NCI-H2227 (cell line): ENCODE measurements around the gene ARHGAP15.

Experiments
- DNase-seq: peaks from one replicate; lab custom pipeline; 2025; ENCODE audit not compliant: unreplicated experiment; lab: John Stamatoyannopoulos, UW

ARHGAP15 gene

DNA sequence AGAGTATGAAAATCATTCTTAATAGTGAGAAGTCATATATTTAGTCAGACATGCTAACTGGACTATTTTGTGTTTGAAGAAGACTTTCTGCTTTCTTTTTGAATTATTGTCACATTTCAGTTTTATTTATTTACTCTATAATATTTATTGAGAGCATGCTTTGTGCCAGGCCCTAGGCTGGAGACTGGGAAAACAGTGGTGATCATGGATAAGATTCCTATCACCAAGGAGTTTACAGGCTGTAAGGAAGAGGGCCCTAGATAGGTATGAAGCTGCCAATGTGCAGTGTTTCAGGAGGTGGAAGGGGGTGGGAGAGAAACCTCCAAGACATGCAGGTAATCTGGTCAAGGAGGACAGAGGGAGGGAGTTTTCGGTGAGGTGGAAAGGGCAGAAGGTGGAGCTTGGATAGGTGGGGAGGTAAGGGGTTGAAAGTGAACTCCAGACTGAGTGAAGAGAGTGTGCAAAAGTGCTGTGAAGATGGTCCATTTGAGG is 207.5 kb downstream of the ARHGAP15 start:
- DNase-seq: no peak

GRCh38 chr2:143341478-143341877 is 212.3 kb downstream of the ARHGAP15 start:
- no peak for DNase-seq

GRCh38 chr2:143344780-143345179 is 215.6 kb downstream of the ARHGAP15 start:
- DNase-seq: no peak

DNA sequence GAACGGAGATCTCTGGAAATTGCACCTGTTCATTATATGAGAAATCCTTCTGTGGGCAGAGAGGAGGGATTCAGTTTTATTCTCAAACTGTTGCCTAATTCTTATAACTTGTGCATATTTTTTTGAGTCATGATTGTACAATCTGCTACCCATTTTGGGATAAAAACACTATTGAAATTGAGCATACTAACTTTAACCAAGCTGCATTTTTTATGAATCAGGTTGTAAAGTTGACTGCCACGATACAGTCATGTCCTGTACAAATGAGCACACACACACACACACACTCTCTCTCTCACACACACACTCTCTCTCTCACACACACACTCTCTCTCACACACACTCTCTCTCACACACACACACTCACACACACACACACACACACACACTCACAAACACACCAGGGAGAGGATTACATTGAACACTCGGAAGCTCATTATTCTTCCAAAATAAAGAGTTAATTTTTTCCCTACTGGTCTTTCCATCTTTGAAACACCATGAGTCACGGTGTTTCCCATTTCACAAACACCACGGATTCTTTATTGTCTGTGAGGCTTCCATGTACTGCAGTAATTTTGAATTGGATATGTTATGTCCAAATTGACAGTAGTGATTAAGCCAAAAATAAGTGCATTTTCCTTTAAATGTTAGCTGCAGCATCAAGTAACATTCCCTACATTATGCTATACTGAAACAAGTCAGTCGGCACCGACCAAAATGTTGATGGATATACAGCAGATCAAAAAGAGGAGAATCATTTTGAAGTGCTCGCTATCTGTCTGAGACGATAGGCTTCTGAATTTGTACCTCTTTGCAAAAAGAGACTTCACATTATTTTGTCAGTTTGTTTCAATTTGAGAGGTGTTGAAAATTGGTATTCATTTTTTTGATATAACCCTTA is 216.9 kb downstream of the ARHGAP15 start:
- peak; percentile 45 for DNase-seq

- peak; percentile 97 for DNase-seq
Observed at GRCh38 chr2:143347271-143347695, 218.1 kb downstream of the ARHGAP15 start.

- peak; percentile 38 for DNase-seq
Observed at GRCh38 chr2:143347901-143348414, 218.7 kb downstream of the ARHGAP15 start.

DNA sequence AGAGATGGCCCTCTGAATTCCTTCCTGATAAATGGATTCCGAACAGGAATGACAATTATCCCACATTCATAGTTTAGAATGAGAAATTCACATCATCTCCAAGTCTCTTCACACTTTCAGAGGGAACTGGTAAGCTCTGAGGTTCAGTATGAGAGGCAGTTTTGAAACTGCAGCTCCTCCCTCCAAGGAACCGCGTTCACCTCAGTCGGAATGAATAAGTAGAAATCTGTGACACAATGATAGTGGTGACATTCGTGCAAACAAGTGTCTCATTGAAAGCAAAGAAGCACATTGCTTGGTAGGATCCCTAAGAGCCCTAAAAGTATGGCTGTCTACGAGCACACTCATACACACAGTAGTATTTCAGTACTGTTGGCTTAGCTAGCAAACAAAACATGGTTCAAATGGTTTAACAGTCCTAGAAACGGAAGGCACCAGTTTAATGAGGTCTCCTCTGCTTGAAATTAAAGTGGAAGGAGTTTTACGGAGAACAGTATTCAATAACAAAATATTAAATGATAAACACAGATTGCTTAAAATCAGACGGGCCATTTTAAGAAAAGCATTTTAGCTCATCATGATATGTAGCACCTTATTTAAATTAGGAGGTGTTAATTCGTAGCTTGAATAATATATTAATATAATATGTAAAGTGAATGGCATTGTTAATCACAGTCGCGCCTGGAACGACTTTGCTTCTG is 225.0 kb downstream of the ARHGAP15 start:
- no peak for DNase-seq

GRCh38 chr2:143355870-143356269 is 226.7 kb downstream of the ARHGAP15 start:
- DNase-seq: peak; percentile 58

GRCh38 chr2:143356336-143356735 is 227.1 kb downstream of the ARHGAP15 start:
- no peak for DNase-seq

DNA sequence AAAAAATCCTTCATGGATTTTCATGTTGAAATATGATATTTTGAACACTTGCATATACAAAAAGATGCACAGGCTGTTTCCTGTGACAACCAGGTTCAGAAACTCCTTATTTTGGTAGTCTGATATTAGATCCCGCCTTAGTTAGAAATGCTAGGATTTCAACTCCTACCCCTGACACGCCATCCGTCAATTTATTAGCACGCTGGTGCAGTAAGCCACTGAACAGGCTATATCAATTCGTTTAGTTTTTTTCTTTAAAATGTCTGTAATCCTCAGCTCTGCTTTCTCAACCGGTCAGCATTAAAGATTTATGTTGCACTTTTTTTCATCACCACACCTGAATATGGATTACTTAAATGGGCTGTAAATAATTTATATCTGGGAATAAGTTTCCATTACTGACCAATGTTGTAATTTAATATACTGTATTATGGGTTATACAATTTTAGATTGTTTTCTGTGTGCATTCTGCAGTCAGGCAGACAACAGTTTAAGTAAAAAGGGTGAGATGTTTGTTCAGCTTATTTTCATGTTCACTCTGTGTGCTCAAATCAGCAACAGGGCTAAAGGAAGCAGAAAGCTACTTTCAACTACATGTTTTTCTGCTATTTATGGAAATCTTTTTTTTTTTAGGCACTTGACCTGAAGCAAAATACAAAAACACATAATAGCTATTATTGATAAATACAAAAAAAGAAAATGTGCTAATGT is 227.7 kb downstream of the ARHGAP15 start:
- peak; percentile 40 for DNase-seq

DNA sequence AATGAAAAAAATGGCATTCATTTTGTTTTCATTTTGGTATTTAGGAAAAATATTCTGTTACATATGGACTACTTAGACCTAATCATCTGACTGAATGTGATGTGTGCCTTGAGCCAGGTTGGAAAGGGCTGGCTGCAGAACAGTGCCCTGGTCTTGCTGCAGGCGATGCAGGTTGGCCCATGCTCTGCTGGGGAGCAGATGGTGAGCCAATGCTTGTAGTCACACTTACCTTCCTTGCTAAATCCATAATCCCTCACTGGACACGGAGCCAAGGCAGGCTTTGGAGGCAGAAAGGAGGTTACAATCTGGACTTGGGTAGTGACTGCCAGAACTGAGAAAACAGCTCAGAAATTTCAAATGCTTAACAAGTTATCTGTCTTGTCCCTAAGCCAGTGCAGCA is 228.7 kb downstream of the ARHGAP15 start:
- peak; percentile 40 for DNase-seq

DNA sequence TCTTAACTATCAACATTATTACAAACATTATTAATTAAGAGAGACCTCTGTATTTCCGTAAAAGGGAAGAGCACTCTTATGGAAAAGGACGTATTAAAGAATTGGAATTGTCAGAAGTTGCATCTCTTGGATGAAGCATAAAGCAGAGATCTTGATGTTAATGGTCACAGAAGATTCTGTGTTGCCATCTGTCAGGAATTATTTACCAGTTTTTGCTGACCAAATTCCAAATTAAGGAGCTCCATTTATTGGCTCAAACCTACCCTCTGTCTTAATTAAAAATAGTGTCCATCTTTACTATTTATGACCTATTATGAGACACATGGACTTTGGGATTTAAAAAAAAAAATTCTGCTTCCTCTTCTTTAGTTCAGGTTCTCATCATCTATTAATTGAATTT is 232.1 kb downstream of the ARHGAP15 start:
- DNase-seq: no peak

DNA sequence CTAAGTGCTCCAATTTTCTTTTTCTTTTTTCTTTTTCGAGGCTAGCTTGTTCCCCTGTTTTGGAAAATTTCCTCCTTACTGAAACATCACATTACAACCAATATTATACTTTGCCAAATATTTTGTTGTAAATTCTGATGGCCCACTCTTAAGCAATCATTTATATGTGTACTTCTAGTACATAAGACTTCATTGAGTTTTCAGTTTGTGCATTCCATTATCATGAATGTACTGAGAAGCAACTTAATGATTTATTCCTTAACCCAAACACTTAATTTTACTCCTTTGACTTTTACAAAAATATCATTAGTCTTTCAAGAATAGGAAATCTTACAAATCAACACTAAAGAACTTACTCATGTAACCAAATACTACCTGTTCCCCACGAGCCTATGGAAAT is 242.4 kb downstream of the ARHGAP15 start:
- no peak for DNase-seq

DNA sequence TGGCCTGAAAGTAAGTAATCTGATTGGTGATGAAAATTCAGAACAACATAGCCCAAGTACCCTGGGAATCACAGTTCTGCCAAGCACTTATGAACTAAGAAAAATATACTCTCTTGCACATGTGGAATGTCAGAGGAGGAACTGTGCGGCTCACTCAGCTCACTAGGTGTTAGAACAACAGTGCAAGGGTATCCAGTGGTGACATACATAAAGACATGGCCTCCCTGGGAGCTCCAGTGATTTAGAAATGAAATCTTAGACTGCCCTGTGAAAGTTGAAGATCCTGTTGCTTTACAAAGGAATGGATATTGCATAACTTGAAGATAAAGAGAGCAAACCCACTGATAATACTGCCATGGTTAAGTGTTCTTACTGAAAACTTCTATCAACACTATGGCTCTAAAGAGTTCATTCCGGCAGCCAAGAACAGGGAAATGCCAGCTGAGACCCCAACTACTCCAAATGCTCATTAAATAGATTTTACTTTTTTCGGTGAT is 246.2 kb downstream of the ARHGAP15 start:
- DNase-seq: no peak

DNA sequence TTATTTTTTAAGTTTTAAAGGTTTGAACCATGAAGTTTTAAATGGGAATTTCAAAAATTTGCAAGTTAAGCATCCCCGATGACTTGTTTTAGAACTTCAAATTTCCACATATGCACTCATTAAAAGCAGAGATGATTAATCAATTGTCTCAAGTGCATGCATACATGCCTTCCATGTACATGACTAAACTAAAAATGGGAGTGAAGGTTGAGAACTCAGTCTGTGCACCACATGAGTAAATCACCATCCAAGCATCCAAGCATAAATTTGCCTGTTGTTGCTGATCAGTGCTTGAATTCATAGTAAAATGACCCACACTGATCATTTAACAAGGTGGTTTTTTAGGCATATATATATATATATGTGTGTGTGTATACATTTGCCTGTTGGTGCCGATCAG is 249.8 kb downstream of the ARHGAP15 start:
- DNase-seq: no peak

GRCh38 chr2:143379955-143380354 is 250.7 kb downstream of the ARHGAP15 start:
- no peak for DNase-seq

DNA sequence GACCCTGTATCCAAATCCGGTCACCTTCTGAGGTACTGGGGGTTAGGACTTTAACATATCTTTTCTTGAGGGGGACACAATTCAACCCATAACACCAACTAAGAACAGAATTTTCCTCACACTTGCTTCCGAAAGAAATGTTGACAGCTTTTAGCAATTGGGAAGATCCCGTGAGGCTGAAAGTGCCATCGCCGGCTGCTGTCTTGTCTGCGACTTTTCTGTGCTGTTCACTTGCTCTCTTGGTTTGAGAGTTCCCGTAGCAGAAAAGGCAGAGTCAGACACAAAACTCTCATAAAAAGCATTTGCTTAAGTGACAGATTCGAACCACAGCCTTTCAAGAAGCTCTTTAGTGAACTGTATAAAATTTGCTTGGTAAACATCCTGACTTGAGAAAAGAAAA is 253.4 kb downstream of the ARHGAP15 start:
- DNase-seq: no peak

- no peak for DNase-seq
Observed at GRCh38 chr2:143383016-143383415, 253.8 kb downstream of the ARHGAP15 start.

DNA sequence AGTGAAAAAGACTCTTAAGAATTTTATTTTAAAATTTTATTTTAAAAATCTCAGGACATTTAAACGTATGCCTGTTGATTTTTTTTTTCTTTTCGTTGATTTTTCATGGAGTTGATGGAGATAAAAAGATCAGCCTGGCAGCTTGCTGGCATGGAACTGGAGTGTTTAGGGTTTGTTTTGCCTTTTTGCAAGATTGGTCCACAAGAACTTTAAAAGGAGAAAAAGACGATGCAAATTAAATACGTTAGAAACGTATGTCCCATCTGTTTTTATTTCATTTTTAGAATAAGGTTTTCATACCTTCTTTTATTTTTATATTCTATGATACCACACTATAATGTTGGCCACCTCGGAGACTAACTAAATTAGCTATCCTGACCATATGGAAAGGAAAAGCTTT is 254.9 kb downstream of the ARHGAP15 start:
- no peak for DNase-seq

DNA sequence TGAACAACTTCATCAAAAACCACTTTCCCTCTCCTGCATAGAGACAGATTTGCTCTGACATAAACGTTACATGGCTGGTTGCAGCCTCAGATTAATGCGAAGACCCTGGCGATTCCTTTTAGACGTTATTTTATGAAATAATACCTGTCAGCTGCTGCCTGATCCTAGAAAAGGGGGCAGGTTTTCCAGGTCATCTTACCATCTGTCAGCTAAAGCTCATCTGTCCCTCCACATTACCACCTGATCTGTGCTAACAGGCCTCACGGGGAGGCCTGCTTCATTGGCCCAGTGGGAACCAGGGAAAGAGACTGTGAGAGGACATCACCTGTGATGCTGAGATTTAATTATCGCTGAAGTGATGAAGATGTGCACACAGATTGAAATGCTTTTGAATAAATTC is 261.0 kb downstream of the ARHGAP15 start:
- DNase-seq: peak; percentile 83

DNA sequence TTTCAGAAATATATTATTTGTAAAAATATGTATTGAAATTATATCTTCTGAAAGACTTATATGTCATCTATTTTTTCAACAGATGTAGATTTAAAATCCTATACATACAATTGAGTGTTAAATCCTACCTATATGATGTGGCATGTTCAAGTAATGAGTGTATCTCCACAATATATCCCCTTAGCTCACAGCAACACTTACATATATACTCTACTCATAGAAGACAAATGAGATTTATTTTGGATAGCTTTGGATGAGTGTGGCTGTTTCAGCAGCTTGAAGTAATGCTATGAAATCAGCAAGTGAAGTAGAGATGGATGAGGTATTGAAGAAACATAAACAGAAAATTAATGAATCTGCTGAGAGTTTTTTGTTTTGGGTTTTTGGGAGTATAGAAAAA is 263.1 kb downstream of the ARHGAP15 start:
- DNase-seq: no peak
